Muscle of leg (tissue), 11 donors: ENCODE data around the gene SHISAL1. TPM values are rescaled to one million over a fixed set of nuclear protein-coding genes. Genes with fewer than 3 reads are reported as not detected.
A peak's percentile ranks its signal among the peaks of the same experiment; 100 is the strongest.

ENCODE experiments used
- DNase-seq: peaks from one replicate; pipeline ENCODE4 v3.0.0; 2013
- H3K27ac ChIP-seq: one replicate; pipeline ENCODE4 v1.5.1; 2013; ENCODE audit warnings: mild to moderate bottlenecking, low read length, control low read depth
- H3K27me3 ChIP-seq: one replicate; pipeline ENCODE4 v1.6.1; 2013; ENCODE audit warnings: low read length; ENCODE audit not compliant: control insufficient read depth, insufficient read depth
- H3K36me3 ChIP-seq: one replicate; pipeline ENCODE4 v1.6.1; 2013; ENCODE audit warnings: low read length; ENCODE audit not compliant: control insufficient read depth, insufficient read depth
- H3K4me1 ChIP-seq: one replicate; pipeline ENCODE4 v1.6.1; 2013; ENCODE audit warnings: low read length; ENCODE audit not compliant: control insufficient read depth, insufficient read depth
- H3K4me3 ChIP-seq: one replicate; pipeline ENCODE4 v1.5.1; 2013; ENCODE audit warnings: low read length, control low read depth
- H3K9me3 ChIP-seq: replicated peaks from 2 replicates; pipeline ENCODE4 v1.6.1; 2013; ENCODE audit warnings: low read depth, low read length; ENCODE audit not compliant: control insufficient read depth
- WGBS: methylation state at CpG from one replicate; pipeline ENCODE4 v1.1.5; 2013; ENCODE audit warnings: missing lambda C conversion rate; ENCODE audit not compliant: insufficient coverage; 5-methylcytosine and 5-hydroxymethylcytosine counted together
- polyA plus RNA-seq, 8 donors: library from polyadenylated mRNA; unstranded; fragments of 120-200 nt; gene quantifications; one replicate each; pipeline versions ENCODE4 v1.2.1 to v1.2.3, GENCODE V29; 2013; ENCODE audit warnings: inconsistent platforms in 1 of 8, low replicate concordance in 1 of 8; ENCODE audit not compliant: insufficient read length in 8 of 8, insufficient read depth in 1 of 8
- total RNA-seq: library from RNA; stranded (reverse); fragments of 120-200 nt; gene quantifications from one replicate; pipeline ENCODE4 v1.2.4, GENCODE V29; 2013

Gene SHISAL1
- total and polyA plus RNA-seq, 9 donors, result 8.6 to 20.5 (median 12.6) TPM

GRCh38 chr22:44206330-44206645, 106.5 kb downstream of the SHISAL1 start:
- Histone ChIP-seq H3K27me3 (no peaks in the 10 kb centered on the region), H3K4me1 (peaks cover 36% of the 10 kb centered on the region), H3K4me3 (no peak overlapping the region), H3K9me3 (peaks cover 6% of the 10 kb centered on the region), H3K36me3 (no peaks in the 10 kb centered on the region), H3K27ac (no peak overlapping the region)
- 85% methylated on average over 5 of the region's 9 CpGs for WGBS
- DNase-seq, result no peak

DNA sequence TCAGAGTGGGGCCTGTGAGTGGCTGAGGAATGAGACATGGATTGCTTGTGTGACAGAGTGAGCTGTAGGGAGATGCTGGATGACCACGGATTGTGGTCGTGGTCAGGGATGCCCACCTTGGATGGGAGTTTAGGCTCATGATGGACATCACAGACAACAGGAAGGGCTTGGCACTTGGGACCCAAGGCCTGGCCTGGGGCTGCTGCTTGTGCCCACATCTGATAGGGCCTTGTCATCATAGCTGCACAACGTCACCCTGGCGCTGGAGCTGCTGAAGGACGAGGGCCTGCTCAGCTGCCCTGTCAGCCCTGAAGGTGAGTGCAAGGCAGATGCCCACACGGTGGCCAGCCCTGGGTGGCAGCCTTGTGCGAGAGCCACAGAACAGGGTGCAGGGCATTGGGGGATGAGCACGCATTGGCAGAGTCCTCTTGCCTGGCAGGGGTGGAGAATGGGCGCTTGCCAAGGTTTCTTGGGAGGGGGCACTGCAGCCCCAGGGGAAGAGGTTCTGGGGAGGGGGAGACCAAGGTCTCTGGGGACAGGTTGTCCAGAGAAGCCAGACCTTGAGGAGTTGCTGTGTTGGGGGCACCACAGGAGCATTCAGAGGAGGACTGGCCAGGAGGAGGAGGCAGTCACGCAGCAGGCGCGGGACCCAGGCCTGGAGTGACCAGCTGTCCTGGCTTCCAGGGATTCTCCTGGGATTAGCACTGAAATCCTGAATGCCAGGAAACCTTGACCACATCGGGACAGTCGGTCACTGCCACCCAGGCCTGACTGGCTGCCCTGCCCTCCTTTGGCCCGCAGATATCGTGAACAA, 107.0 kb downstream of the SHISAL1 start:
- H3K9me3 ChIP-seq, result peaks cover 6% of the 10 kb centered on the region
- WGBS, result 84% methylated on average over 16 of the region's 16 CpGs
- H3K27ac ChIP-seq, result no peak overlapping the region
- H3K36me3 ChIP-seq, result no peaks in the 10 kb centered on the region
- no peaks in the 10 kb centered on the region for H3K27me3 ChIP-seq
- H3K4me3 ChIP-seq, result no peak overlapping the region
- peaks cover 39% of the 10 kb centered on the region for H3K4me1 ChIP-seq
- peak; percentile 35 for DNase-seq

- no peak for DNase-seq
- Histone ChIP-seq H3K27ac (no peak overlapping the region), H3K4me1 (peaks cover 43% of the 10 kb centered on the region), H3K9me3 (peaks cover 5% of the 10 kb centered on the region), H3K27me3 (no peaks in the 10 kb centered on the region), H3K4me3 (no peak overlapping the region), H3K36me3 (no peaks in the 10 kb centered on the region)
- WGBS, result 85% methylated on average over 12 of the region's 16 CpGs
These were observed 107.8 kb downstream of the SHISAL1 start for GRCh38 chr22:44204739-44205515.

GRCh38 chr22:44203203-44203602, 109.5 kb downstream of the SHISAL1 start:
- H3K27ac ChIP-seq, result no peak overlapping the region
- no peak for DNase-seq
- H3K4me1 ChIP-seq, result peaks cover 43% of the 10 kb centered on the region
- 45% methylated on average over 4 of the region's 6 CpGs for WGBS
- H3K27me3 ChIP-seq, result no peaks in the 10 kb centered on the region
- H3K9me3 ChIP-seq, result no peaks in the 10 kb centered on the region
- no peaks in the 10 kb centered on the region for H3K36me3 ChIP-seq
- no peak overlapping the region for H3K4me3 ChIP-seq

DNA sequence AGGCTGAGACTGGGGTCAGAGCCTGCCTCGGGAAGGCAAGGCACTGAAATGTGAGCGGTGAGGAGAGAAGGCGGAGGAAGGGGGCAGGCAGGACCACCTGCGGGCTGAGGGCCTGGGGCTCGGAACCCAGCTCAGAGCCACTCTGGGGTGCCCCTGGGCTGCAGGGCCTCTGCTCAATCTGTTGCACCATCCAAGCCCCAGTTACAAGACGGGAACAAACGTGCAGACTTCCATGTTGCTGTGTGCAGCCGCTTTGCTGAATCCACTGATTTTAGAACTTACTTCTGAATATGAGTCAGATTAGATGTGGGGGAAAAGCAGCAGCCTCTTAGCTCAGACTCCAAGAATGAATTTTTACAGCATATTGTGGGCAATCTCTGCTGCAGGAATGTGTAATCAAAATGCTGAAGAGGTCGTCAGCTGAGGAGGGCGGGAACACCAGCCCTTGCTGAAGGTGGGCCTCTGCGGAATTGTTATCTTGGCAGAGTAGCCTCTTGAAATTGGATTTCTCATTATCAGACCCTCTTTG, 110.4 kb downstream of the SHISAL1 start:
- 55% methylated on average over 10 of the region's 11 CpGs for WGBS
- DNase-seq, result peak; percentile 22

GRCh38 chr22:44201665-44202064, 111.1 kb downstream of the SHISAL1 start:
- Histone ChIP-seq H3K27me3 (peaks cover 6% of the 10 kb centered on the region), H3K27ac (no peak overlapping the region), H3K4me3 (no peak overlapping the region), H3K36me3 (no peaks in the 10 kb centered on the region), H3K9me3 (no peaks in the 10 kb centered on the region), H3K4me1 (peaks cover 40% of the 10 kb centered on the region)
- WGBS, result 65% methylated on average over 9 of the region's 12 CpGs
- peak; percentile 28 for DNase-seq

More for the DNA sequence above, 110.4 kb downstream of the SHISAL1 start:
- Histone ChIP-seq H3K4me3 (no peak overlapping the region), H3K36me3 (no peaks in the 10 kb centered on the region), H3K27ac (no peak overlapping the region), H3K4me1 (peaks cover 43% of the 10 kb centered on the region), H3K27me3 (peaks cover 1% of the 10 kb centered on the region), H3K9me3 (no peaks in the 10 kb centered on the region)

DNA sequence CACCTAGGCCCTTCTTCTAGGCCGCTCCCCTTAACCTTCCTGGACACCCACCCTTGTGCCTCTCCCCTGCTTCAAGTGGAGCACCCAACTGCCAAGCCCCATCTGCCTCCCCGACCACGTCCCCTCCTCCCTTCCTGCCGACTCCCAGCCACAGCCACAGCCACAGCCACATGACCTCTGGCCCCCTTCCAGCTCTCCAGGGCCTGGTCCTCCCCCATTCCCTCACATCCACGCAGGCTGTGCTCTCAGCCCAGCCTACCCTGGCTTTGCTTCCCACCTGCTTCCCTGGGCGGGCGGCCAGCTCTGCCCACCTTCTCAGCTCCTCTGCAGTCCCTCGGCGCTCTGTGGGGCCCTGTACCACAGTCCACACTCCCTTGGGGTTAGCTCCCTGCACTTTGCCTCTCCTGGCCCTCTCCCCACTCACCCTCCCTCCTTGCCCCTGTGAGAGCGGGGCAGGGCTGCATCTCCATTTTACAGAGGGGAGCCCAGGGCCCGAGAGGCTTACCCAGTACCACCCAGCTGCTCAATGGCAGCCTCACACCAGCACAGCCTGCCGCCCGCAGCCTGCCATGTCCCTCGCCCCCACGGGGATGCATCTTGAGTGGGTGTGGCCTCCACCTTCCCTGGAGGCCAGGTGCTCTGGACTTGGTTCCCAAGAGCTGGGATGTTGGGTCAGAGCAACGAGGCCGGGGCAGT, 111.7 kb downstream of the SHISAL1 start:
- Histone ChIP-seq H3K4me3 (no peak overlapping the region), H3K9me3 (no peaks in the 10 kb centered on the region), H3K4me1 (peaks cover 34% of the 10 kb centered on the region), H3K36me3 (no peaks in the 10 kb centered on the region), H3K27ac (no peak overlapping the region), H3K27me3 (peaks cover 7% of the 10 kb centered on the region)
- 63% methylated on average over 16 of the region's 17 CpGs for WGBS
- no peak for DNase-seq

DNA sequence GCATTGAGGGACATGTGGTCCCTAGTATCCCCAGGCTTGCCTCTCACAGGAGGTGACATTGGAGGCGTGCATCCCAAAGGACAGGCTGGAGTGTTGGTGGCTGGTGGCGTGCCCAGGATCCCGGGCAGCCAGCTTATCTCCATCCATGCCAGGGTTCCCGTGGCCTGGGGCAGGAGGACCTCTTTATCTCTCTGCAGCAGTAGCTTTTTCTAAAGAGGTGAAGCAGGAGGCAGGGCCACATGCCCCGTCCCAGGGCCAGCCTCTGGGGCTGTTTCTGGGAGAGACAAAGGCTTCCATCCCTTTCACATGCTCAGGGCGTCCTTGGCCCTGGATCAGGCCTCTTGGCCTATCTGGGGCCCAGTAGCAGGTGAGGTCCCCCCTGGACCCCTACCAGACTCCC, 112.3 kb downstream of the SHISAL1 start:
- no peak overlapping the region for H3K27ac ChIP-seq
- no peaks in the 10 kb centered on the region for H3K9me3 ChIP-seq
- H3K4me1 ChIP-seq, result peaks cover 29% of the 10 kb centered on the region
- no peak for DNase-seq
- peaks cover 11% of the 10 kb centered on the region for H3K27me3 ChIP-seq
- WGBS, result 100% methylated on average over 3 of the region's 6 CpGs
- H3K4me3 ChIP-seq, result no peak overlapping the region
- no peaks in the 10 kb centered on the region for H3K36me3 ChIP-seq

GRCh38 chr22:44199866-44200265, 112.9 kb downstream of the SHISAL1 start:
- no peaks in the 10 kb centered on the region for H3K36me3 ChIP-seq
- peaks cover 17% of the 10 kb centered on the region for H3K27me3 ChIP-seq
- no peak for DNase-seq
- WGBS, result 88% methylated on average over 5 of the region's 5 CpGs
- no peak overlapping the region for H3K4me3 ChIP-seq
- no peaks in the 10 kb centered on the region for H3K9me3 ChIP-seq
- H3K27ac ChIP-seq, result no peak overlapping the region
- H3K4me1 ChIP-seq, result peaks cover 26% of the 10 kb centered on the region

GRCh38 chr22:44199164-44199563, 113.6 kb downstream of the SHISAL1 start:
- peaks cover 18% of the 10 kb centered on the region for H3K27me3 ChIP-seq
- no peaks in the 10 kb centered on the region for H3K36me3 ChIP-seq
- no peak overlapping the region for H3K27ac ChIP-seq
- H3K9me3 ChIP-seq, result no peaks in the 10 kb centered on the region
- H3K4me1 ChIP-seq, result peaks cover 26% of the 10 kb centered on the region
- H3K4me3 ChIP-seq, result no peak overlapping the region
- 79% methylated on average over 2 of the region's 2 CpGs for WGBS
- DNase-seq, result no peak
